ENCODE measurements around the gene RAB18.
"Not testable (repeated sequence)": the region's sequence is repeated elsewhere in the genome, so short reads cannot be mapped to it uniquely, and the experiment has no call there.

Gene RAB18

DNA sequence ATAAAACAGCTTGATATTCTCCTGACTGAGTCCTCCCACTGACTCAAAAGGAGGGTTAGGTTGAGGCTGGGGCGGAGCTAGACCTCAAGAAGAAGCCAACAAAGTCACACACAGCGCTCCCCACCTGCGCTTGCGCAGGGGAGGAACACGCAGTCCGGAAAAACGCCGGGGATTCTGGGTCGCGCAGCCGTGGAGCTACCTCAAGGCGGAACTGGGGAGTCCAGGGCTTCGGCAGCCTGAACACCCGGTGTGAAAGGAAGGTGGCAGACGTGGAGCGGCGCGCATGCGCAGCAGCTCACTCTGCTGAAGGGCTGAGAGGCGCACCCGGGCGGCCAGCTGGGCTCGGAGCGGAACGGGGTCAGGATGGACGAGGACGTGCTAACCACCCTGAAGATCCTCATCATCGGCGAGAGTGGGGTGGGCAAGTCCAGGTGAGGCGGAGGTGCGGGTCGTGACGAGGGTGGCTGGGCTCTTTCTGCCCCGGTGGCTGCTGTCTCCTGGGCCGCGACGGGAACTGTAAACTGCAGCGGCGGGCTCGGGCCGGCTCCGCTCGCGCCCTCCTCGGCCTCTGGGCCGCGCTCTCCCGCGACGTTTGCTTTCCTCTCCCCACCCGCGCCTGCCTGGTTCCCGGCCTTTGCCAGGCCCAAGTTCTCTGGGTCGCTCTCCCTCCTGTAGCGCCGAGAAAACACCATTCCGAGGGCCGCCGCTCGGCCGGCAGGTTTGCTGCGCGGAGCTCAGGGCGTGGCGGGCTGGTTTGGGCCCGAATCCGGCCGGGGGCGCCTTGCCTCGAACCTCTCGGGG, at the start of gene RAB18:
Gene RAB18, plus strand, starts transcription at position 298 of the 801 bp plus-strand sequence. Its CDS starts 66 bp downstream, at position 364.
- DNase-seq: peak; percentile 99

DNA sequence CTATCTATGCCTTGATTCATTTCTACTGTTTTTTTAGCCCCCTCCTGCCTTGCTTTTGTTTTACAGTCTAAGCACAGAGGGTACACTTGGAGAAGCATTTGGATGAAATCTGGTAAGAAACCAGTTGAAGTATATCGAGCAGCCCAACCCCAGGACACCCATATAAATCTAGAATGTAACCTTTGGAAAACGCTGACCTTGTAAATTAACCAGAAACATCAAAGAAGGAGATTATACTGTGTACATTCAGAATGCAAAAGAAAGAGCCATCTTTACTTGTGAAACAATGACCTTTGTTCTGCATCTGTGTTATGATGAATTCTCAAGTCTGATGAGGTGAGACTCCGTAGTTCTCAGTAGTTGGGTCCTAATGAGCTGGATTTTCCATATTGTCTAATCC, 49.3 kb upstream of the RAB18 start:
- no peak for DNase-seq

- DNase-seq: no peak
Observed at GRCh38 chr10:27457261-27457945, 46.7 kb upstream of the RAB18 start.

GRCh38 chr10:27457966-27458365, 46.1 kb upstream of the RAB18 start:
- no peak for DNase-seq

DNA sequence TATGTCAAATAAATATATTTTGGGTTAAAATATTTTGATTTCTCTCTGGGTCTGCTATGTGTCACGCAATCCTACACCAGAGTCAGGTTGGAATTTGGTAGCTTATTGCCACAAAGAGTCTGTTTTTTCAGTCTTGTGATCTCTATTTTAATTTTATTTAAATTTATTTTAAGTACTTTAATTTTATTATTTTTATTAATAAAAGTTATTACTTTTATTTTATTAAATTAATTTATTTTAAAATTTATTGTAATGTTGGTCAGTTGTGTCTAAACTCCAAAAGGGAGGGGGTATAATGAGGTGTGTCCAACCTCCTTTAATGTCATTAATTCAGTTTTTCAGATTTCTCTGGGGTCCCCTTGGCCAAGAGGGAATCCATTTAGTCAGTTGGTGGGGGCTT, 42.8 kb upstream of the RAB18 start:
- no peak for DNase-seq

DNA sequence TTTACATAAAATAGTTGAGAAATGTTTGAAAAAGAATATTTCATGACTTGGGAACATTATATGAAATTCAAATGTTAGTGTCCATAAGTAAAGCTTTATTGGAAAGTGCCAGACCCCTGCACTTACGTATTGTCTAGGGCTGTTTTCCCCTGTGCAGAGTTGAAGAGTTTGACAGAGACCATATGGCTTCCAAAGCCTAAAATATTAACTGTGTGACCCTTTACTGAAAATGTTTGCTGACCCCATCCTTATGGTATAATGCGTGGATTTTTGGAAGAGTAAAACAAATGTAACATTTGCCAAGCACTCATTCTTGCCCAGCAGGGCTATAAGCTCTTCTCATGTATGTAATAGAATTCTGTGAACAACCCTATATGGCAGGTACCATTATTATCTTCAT, 40.1 kb upstream of the RAB18 start:
- DNase-seq: no peak

- peak; percentile 11 to 46 for DNase-seq
Observed at GRCh38 chr10:27464993-27465392, 39.1 kb upstream of the RAB18 start.

DNA sequence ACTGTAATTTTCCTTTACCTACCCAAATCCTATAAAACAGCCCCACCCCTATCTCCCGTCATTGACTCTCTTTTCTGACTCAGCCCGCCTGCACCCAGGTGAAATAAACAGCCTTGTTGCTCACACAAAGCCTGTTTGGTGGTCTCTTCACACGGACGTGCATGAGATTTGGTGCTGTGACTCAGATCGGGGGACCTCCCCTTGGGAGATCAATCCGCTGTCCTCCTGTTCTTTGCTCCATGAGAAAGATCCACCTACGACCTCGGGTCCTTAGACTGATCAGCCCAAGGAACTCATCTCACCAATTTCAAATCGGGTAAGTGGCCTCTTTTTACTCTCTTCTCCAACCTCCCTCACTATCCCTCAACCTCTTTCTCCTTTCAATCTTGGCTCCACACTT, 38.5 kb upstream of the RAB18 start:
- not testable (repeated sequence) for DNase-seq

DNA sequence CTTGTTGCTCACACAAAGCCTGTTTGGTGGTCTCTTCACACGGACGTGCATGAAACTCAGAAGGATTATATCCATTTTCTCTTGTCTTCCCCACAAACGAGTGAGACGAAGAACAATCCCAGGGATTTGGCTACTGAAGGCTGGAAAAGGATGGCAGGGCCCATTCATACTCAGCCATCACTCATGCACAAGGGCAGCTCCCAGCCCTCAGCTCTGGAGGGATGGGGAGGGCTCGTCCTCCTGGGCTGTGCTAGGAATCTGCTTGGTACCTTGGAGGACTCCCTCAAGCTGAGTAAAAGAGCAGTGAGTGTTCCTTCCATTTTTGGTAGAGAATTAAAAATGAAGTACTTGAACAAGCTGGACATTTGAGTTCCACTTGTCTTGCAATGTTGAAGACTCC, 33.2 kb upstream of the RAB18 start:
- DNase-seq: no peak

DNA sequence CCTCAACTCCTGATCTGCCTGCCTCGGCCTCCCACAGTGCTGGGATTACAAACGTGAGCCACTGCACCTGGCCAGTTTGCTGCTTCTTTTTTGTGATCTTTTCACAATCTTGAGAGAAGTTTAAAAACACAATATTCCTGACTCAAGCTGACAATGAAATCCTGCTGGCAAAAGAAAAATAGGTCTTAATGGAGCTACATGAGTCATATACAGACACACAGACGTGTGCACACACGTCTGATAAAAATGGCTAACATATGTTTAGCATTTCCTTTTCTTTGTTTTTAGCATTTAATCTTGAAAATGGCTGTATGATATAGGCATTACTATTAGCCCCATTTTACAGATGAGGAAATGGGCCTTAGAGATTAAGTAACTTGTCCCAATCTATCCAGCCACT, 29.4 kb upstream of the RAB18 start:
- DNase-seq: no peak

- DNase-seq: no peak
Observed at GRCh38 chr10:27479016-27479415, 25.1 kb upstream of the RAB18 start.

- no peak for DNase-seq
Observed at GRCh38 chr10:27481486-27481885, 22.6 kb upstream of the RAB18 start.

GRCh38 chr10:27482984-27483956, 20.8 kb upstream of the RAB18 start:
- no peak for DNase-seq

DNA sequence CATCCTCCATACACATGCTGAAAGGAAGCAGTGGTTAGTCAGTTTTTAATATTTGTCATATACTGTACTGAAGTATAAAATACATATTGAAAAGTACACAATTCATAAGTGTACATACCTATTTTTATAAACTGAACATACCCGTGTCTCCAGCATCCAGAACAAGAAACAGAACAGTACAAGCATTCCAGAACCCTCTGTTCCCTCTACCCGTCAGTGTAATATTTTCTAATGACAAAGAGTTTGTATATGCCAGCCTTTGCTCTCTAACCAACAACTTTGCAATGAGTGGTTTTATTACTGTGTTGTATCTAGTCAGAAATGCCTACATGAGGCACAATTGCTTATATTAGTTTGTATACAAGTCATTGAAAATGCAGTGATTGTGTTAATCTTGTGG, 18.7 kb upstream of the RAB18 start:
- no peak for DNase-seq

DNA sequence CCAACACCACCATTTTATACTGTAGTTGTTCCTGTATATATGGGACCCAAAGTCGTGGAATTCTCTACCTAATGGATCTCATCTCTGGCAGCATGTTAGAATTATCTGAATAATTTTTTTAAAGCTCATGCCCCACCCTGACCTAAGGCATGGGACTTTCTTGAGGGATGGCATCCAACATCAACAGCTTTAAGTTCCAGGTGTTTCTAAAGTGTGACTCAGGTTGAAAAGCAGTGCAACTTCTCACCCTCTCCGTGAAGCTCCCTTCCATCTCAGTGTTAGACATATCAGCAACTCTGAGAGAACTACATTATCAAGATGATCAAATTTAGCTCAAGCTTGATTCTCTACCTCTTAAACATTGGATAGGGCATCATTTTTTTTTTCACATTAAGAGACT, 18.1 kb upstream of the RAB18 start:
- no peak for DNase-seq

DNA sequence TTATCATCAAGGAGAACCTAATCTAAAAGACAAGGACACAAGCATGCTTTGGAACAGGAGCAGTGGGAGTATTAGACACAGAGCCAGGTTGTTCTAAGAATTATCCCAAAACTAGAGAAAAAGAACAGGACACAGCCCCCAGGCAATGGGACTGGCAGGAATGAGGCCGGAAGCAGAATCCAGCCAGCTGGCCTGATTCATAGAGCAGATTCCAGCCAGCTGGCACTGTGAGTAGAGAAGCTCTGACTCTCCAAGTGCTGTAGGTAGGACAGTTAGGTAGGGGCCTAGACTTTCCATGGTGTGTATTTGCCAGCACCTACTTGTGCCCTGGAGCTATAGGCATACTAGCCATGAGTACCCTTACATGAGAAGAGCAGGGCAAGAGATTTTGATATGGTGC, 13.3 kb upstream of the RAB18 start:
- DNase-seq: no peak

DNA sequence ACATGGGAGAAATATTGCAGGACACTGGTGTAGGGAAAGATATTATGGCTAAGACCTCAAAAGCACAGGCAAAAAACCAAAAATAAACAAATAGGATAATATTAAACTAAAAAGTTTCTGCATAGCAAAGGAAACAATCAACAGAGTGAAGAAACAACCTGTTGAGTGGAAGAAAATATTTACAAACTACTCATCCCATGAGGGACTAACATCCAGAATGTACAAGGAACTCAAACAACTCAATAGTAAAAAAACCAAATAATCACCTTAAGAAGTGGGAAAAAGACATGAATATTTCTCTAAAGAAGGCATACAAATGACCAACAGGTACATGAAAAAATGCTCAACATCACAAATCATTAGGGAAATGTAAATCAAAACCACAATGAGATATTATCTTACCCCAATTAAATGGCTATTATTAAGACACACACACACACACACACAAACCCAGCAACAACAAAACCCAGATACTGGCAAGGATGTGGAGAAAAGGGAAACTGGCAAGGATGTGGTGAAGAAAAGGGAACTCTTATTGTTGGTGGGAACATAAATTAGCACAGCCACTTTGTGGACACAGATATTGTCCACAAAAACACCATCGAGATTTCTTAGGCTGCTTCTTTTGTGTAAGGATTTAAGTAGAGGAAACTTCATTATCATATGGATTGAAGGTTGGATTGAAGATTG, 9.8 kb upstream of the RAB18 start:
- no peak for DNase-seq

- no peak for DNase-seq
Observed at GRCh38 chr10:27496137-27496536, 8.0 kb upstream of the RAB18 start.

DNA sequence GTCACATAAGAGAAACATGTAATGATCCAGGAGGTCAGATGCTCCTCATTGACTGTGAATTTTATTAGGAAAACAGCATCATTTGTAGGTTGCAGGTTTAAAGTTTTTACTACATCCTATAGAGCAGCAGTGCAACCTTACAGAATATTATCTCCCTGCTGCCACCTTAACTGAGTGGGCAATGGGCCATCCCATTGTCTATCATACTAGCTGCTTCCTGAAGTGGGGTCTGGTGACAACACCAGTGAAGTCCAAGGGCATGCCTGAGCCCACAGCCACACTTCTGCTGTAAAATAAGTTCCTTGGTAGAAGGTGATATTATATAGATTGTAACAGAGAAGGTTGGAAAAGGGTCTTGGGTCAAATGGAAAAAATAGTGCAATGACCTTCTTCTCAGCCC, 4.0 kb upstream of the RAB18 start:
- DNase-seq: no peak

DNA sequence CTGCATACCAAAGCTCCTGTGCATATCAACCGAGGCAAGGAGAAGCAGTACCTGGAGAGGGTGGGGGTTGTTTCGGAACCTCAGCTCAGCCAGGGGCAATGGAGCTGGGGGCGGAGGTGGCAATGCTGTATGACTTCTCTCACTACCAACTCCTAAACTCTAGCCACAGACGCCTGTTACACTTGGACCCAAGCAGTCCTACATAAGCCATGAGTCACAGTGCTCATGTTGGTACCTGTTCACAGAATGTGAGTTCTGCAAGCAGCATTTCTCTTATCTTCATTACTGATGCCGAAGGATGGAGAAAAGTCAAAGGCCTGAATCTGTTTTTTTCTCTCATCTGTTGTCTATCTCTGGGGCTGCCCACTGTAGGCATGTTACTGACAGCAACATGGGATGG, 3.2 kb upstream of the RAB18 start:
- no peak for DNase-seq

- DNase-seq: no peak
Observed at GRCh38 chr10:27503498-27504006, 552 bp upstream of the RAB18 start.

GRCh38 chr10:27504808-27505460, 830 bp downstream of the RAB18 start:
- DNase-seq: no peak
